NCI-H1694 (cell line): ENCODE results near the gene CTNND2.
"Not testable (repeated sequence)": the region's sequence is repeated elsewhere in the genome, so short reads cannot be mapped to it uniquely, and the experiment has no call there.

Experiments used
- DNase-seq: peaks from one replicate; lab custom pipeline; 2025; lab: John Stamatoyannopoulos, UW

Gene CTNND2

DNA sequence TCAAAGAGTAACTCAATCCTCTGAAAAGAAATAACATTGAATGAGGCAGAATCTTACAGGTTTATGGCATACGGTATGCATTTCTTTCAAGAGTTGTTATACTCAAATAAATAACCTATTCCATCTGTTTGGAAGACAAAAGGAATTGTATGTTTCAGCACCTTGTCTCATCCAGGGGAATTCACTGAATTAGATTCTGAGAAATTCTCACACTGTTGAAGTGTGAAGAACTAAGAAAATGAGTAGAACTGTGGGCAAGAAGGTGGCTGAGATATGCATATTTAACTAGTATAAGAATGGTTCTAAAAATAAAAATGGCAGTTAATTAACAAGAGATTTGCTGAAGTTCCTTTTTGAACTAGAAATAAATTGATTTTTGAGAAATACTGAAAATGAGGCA is 863.9 kb downstream of the CTNND2 start:
- no peak for DNase-seq

DNA sequence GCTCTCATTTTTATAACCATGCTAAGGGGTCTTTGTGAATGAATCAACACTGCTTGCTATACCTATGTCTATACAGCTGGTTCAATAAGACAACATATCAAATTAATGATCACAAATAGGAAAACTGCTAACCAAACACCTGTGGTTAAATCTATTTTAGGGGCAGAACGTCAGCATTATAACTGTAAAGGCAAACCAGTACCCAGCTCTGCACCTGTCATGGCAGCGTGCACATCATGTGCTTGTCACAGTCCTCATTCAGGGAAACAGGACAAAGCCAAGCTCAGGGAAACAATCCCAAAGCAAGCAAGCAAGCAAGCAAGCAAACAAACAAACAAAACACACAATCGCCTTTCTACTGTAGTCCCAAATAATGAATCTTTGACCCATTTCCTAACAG is 865.5 kb downstream of the CTNND2 start:
- no peak for DNase-seq

DNA sequence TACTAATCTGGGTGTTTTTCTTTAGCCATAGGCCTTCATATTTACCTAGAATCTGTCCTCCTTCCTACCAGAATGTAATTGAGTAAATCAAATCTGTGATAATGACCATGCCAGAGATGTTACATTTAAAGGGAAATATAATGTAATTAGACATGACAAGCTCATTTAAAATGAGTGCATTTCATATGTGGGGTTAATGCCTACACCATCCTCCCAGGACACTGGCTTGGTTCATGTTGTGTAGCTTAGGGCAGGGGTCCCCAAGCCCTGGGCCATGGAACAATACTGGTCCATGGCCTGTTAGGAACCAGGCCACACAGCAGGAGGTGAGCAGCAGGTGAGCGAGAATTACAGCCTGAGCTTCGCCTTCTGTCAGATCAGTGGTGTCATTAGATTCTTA is 866.3 kb downstream of the CTNND2 start:
- no peak for DNase-seq

DNA sequence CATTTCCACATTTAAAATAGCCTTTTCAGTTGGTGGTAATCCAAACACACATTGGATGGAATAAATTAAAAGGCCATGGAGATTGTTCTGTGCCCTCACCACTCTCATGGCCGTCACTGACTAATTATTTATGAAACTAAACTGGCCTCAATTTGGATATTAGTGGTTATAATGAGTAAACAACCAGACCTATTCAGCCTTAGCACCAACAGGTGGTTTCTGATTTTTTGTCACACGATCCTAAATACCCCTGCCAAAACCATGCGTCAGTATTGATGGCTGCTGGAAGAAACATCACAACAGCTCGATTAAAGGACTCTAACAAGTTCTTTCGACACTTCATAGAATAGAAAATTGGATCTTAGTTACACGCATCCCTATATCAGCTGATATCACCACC is 867.2 kb downstream of the CTNND2 start:
- no peak for DNase-seq

DNA sequence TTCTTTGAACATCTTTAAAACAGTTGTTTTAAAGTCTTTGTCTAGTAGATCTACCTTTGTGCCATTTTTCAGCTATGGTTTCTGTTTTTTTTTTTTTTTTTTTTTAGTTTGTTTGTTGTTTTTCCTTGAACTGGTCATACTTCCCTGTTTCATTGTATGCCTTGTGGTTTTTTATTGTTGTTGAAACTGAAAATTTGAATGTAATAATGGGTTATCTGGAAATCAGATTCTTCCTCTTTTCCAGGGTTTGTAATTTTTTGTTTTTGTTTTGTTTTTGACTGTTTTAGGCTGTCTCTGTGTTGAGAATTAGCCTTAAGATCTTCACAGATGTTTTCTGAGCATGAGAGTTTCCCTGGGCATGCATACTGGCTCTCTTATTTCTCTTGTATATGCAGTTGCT is 873.6 kb downstream of the CTNND2 start:
- DNase-seq = no peak

DNA sequence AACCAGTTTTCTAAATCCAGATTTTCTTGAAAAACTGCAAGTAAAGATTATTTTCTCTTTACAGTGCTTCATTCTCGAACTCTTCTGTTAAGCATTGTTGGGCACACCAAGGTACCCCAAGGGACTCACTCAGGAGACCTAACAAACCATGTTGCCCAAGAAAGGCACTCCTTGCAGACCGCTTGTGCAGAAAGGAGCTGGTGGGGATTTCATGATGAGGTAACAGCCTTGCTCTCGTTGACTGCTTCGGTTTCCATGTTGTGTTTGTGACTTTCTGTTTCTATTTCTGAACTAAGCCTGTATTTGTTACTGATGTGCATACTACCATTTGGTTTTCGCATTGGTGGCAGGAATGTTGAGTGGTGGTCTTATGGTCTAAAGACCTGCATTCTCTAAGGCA is 876.6 kb downstream of the CTNND2 start:
- no peak for DNase-seq

DNA sequence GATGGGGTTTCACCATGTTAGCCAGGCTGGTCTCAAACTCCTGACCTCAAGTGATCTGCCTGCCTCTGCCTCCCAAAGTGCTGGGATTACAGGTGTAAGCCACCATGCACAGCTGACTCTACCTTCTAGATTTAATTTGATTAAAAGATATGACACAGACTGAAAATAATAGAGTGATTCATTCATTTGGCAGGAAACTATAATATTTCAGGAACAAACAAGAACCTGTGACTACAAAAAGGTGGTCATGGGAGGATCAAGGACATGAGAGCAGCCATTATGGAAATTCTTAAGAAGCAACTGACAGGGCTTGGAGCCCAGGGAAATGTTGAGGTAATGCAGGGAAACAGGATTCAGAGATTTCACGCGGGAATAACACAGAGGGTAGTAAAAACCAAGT is 877.7 kb downstream of the CTNND2 start:
- DNase-seq = no peak

DNA sequence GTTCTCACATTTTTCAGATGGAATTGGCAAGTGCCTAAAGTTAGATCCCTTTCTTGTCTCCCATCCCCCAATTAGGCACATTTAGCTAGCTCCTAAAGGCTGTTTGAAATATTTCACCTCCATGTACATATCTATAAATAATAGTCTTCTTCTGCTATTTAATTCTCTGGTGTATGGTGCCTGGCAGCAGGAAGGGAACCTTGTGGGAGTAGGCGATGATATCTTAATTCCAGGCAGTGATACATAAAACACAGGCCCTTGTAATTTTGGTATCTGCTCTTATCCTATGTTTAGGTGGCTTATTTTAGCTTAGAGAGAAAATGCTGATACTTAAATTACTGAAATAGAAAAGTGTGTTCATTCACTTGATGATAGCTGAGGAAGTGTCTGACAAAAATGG is 880.3 kb downstream of the CTNND2 start:
- DNase-seq = no peak

DNA sequence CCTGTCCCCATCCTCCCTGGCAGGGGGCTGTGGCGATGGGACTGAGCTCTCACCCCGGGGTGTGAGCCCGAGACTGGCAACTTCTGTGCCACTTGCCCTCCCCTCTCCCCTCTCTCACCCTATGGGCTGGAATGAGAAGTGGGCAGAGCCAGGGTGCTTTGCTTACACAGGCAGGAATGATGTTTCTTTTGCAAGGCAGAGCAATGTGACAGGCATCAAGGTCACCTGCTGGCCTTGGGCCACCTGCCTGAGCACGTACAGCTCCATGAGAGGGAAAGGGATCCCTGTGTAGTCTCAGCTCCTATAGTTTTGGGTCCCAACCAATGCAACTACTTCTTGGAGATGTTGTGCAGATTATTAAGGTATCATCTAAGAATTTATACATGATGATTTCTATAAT is 890.5 kb downstream of the CTNND2 start:
- DNase-seq = no peak

DNA sequence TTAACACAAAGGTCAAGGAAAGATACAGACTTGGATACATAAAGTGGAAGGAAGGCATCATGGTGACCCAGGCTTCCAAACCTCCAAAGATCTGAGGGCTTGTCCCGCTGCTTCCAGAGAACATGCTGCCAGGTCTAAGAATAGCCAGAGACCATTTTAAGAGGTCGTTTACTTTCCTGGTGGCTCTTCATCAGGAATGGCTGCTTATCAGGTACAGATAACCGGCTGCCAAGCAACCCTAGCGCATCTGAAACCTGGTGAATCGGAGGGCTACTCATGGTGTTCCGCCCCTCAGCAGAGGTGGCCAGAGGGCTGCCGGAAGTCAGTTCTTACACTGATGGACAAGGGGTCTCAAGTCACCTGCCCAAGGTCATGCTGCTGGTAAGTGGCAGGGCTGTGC is 892.0 kb downstream of the CTNND2 start:
- DNase-seq = no peak

DNA sequence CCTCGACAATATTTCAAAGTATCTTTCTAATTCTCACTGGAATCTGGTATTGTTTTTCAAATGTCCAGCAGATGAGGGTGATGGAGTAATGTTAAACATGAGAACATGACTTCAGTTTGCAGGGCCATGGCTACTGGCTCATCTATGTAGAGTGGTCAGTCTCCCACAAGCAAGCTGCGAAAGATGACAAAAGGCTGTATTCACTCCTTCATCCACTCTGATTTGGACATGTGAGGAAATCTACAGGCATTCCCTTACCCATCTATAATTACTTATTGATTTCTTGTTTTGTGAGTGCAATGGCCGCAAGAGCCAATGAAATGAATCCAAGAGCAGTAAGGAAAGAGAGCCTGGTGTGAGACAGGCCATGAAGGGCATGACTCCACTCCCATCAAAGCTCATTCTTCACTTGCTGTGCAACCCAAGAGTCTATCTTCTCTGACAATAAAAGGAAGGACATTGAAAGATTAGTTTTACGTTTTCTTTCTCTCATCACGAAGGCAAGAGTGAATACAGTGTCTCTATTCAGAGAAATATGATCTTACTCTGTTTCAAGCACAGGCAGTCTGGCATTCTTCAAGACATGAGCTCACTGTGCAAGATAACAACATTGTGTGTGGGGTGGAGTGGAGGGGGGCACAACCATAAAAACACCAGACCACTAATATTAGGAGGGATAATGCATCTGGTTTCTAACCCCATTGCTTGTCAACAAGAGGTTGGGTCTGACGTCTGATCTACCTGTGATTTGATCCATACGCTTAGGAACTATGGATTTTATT is 893.6 kb downstream of the CTNND2 start:
- no peak for DNase-seq

DNA sequence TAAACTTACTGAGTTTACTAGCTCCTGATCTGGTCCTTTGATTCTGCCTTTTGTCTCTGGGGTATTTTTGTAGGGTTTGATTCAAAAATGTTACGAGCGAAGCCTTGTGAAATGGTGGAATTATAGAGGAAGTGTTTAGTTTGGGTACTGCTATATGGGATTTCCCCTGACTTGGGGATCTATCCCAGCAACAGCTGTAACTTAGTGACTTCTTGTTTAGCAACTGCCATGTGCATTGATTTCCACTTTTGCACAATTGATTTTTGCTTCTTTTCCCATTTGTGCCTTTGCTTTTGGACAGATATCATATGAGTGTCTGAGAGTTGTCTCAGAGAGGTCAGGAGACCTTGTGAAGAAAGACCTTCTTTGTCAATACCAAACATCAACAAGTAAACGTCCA is 894.7 kb downstream of the CTNND2 start:
- no peak for DNase-seq

DNA sequence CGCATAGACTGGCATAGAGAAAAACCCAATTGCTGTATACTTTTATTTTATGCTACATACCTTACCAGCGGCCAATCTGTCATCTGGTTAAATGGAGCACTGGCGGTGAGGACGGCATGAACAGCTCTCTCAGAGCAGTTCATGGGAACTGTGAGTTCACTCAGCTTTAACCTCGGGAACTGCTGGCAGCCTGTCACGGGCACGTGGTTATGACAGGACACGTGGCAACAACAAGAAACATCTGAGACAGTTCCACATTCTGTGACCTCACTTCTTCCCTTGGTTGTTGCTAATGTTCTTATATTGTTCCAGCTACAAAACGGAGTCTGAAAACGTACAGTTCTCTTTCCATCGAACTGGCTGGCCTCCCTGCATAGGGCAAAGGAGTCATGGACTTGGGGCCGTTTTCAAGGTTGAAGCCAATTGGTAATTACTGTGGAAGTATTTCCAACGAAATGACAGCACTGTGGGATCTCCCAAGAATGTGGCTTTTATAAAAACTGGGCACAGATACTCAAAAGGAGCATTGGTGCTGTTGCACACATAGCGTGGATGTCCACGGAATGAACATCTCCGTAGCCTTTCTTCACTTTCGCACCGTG is 896.9 kb downstream of the CTNND2 start:
- no peak for DNase-seq

DNA sequence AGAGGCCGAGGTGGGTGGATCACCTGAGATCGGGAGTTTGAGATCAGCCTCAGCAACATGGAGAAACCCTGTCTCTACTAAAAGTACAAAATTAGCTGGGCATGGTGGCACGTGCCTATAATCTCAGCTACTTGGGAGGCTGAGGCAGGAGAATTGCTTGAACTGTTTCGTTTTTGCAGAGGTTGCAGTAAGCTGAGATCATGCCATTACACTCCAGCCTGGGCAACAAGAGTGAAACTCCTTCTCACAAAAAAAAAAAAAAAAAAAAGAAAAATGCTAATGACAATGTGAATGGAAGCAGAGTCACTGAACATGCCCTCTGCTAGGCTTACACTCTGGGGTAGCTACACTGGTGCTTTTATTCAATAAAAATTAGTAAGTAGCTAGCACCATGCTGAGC is 899.7 kb downstream of the CTNND2 start:
- DNase-seq = not testable (repeated sequence)

DNA sequence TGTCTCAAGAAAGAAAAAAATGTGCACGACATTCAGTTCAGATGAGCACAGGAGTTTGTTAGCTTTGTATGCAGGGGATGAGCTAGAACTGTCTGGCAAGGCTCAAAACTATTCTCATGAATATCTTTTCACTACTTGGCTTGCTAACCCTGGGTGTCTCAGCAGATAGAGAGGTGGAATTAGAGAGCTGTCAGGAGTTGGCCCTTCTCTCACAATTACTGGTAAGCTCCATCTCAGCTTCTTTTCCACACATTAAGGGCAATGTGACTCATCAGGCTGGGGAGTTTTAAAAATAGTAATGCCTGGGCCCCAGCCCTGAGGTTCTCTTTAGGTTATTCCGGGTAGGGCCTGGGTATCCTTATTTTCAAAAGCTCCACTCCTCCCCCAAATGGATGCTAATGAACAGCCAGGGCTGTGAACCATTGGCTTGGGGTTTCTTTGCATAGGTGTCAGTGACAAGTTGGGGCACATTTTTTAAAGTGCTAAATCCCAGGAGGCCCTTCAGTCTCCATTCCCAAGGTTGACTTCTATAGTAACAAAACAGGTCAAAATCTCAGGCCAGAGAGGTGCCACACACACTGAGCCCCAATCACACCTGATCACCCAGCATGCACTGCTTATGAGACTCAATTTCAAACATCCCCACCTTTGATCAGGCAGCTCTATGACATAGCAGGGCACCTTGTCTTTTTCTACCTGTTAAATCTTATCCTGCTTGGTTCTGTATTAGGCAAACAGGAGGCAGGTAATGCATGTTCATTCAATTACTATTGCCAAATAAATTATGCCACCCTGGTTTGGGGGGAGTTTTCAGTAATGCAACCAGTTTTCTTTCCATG is 903.5 kb downstream of the CTNND2 start:
- DNase-seq = no peak

DNA sequence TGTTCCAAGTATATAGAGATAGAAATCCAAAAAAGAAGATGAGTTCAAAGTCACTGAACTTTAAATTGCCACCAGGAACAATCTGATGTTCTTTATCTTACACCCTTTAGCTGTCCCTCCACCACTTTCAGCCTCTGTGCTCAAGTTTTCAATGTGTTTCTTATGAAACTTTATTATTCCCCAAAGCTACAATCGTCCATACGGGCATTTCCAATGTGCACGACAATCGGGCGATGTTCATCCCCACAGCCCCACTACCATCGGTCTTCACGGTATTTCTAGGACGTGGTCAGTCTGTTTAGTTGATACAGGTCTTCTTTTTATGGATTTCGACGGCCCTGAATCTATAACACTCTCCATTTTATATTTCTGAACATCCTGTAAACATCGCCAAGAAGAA is 904.5 kb downstream of the CTNND2 start:
- DNase-seq = no peak

DNA sequence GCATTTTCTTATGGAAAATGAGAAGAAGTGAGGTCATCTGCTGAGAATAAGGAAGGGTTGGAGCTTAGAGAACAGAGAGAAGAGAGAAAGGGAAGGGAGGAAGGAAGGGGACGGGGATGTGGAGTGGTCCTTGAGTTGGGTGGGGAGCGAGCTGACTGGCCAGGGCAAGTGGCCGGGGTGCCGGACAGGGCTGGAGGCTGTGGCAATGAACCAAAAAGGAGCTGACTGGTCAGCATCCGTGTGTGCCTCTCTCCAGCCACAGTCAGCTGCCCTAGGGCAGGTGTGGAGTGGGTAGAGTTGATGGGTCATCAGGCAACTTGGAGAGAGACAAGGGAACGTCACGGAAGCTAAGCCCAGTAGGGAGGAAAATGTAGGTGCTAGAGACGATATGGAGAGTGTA is 908.4 kb downstream of the CTNND2 start:
- DNase-seq = no peak

DNA sequence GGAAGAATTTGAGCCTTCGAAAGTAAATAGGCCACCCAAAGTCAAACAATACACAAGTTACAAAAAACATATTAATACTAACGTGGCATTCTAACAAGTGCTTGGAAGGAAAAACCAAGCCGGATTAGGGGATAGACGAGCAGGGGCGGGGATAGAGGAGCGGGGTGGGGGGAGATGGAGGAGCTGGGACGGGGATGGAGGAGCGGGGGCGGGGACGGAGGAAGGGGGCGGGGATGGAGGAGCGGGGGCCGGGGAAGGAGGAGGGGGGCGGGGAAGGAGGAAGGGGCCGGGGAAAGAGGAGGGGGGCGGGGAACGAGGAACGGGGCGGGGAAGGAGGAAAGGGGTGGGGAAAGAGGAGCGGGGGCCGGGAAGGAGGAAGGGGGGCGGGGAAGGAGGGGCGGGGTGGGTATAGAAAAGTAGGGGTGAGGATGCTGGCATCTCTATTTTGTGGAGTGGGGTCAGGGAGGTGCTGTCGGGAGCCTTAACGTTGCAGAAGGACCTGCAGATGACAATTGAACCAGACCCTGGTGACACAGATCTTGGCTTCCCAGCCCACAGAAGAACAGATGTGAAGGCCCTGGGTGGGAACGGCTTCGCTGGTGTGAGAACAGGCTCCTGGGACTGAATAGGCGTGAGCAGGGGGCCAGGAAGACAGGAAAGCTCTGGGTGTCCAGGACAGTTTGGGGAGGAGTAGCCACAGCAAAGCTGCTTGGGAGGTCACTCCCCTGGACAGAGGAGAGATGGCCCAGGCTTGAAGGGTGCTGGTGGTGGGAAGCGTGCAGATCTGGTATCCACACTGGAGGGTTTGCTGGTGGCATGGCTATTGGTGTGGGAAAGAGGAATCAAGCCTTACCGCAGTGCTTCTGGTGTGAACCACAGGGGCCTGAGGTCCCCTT is 909.9 kb downstream of the CTNND2 start:
- no peak for DNase-seq

DNA sequence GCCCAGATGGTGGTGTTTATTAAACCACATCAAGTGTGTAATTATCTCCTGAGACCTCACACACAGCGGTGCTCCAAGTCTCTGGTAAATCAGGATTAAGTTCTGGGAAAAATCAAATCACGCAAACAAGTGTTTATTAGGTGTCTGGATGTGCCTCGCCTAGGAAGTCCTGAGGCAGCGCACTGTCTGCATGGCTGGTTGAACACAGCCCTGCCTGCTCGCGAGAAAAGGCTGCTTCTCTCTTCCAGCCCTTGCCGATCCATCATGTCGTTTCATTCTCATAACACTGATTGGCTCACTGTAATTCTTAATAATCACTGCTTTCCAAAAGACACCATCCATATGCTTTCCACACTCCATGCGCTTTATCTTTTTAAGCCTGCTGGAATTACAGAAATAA is 913.6 kb downstream of the CTNND2 start:
- no peak for DNase-seq

DNA sequence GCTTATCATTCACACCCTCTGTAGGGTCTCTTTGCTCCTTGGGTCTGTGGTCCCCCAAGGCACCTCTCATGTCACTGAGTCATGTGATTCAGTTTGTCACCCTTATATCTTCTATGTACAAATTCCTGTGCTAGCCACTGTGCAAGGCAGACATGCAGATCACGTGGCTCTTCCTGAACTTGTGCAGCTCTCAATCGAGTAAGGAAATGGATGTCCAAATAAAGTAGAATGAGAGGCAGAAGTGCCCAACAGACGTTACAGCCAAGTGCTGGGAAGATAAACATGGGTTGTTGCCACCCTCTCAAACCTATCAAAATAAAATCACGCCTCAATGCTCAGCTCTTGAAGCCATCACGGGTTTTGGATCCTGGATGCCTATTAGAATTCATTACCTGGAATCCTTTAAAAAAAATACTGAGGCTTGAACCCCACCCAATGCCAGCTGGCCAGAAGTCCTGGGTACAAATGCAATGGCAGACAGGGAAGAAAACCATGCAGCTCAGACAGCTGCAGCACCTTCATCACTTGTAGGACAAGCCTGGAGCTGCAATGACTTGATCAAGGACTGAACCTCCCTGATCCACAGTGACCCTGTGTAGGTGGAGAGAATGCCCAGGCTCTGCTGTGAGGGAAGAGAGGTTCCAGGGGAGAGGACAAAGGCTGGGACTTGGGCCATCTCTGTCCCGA is 914.5 kb downstream of the CTNND2 start:
- DNase-seq = no peak

DNA sequence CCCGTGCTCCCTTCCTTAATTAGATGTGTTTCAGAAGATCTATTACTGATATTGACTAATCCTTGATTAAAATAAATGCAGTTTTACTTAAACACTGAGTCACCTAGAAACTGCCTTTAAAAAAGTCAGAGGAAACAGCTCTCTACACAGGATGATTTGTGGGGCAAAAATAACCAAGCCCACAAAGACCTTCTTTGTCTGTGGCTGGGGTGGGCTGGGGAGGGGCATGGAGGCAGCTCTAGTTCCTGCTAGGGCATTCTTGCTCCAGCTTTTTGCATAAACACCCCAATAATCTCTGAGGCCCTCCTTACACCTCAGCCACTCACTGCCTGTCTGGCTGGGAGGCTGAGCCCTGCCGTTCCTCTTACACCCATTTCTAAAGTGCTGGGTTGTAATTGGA is 915.6 kb downstream of the CTNND2 start:
- DNase-seq = no peak
